HCT116 (cell line): ENCODE data around the gene PSMB5.

Experiments used
- CBX3 ChIP-seq: IDR thresholded peaks from 2 replicates; pipeline ENCODE4 v1.6.1; 2012; ENCODE audit warnings: low read depth
- CTCF ChIP-seq, 3 experiments: fragments of 200-600 bp in 1 of 3; sonication (generic) in 1 of 3; IDR thresholded peaks in 2 of 3; conservative IDR thresholded peaks in 1 of 3; 2 replicates each; pipeline ENCODE4 v1.5.1; 2012 to 2017; ENCODE audit warnings: low read depth in 2 of 3, low read length in 2 of 3, antibody characterized with exemption in 1 of 3, borderline replicate concordance in 1 of 3, control low read depth in 1 of 3, mild to moderate bottlenecking in 1 of 3, mixed read lengths in 1 of 3, mixed run types in 1 of 3, moderate library complexity in 1 of 3; ENCODE audit not compliant: insufficient read depth in 1 of 3
- EGR1 ChIP-seq: IDR thresholded peaks from 2 replicates; pipeline ENCODE4 v1.6.1; 2012; ENCODE audit warnings: low read depth
- EZH2 ChIP-seq: fragments of 200-600 bp; sonication (generic); IDR thresholded peaks from 2 replicates; pipeline ENCODE4 v1.6.1; 2017; ENCODE audit warnings: antibody characterized with exemption, mixed run types
- JUND ChIP-seq: IDR thresholded peaks from 2 replicates; pipeline ENCODE4 v1.6.1; 2012
- MAX ChIP-seq: IDR thresholded peaks from 2 replicates; pipeline ENCODE4 v1.6.1; 2012
- POLR2A ChIP-seq: IDR thresholded peaks from 2 replicates; pipeline ENCODE4 v1.7.0; 2011; ENCODE audit warnings: borderline replicate concordance; ENCODE audit not compliant: insufficient read depth, insufficient read length; ENCODE audit errors: extremely low read depth
- POLR2AphosphoS5 ChIP-seq: IDR thresholded peaks from 2 replicates; pipeline ENCODE4 v1.6.1; 2011; ENCODE audit warnings: mild to moderate bottlenecking, low read depth, low read length, moderate library complexity
- RAD21 ChIP-seq: IDR thresholded peaks from 2 replicates; pipeline ENCODE4 v1.6.1; 2012; ENCODE audit warnings: low read depth, mild to moderate bottlenecking
- REST ChIP-seq: IDR thresholded peaks from 2 replicates; pipeline ENCODE4 v1.6.1; 2012; ENCODE audit warnings: low read depth
- SP1 ChIP-seq: IDR thresholded peaks from 2 replicates; pipeline ENCODE4 v1.6.1; 2012; ENCODE audit warnings: low read depth
- TCF7L2 ChIP-seq: IDR thresholded peaks from 2 replicates; pipeline ENCODE4 v1.7.0; 2011; ENCODE audit warnings: borderline replicate concordance, inconsistent platforms; ENCODE audit not compliant: insufficient read depth, insufficient read length; ENCODE audit errors: extremely low read depth
- YY1 ChIP-seq: IDR thresholded peaks from 2 replicates; pipeline ENCODE4 v1.6.1; 2011; ENCODE audit warnings: low read length, low read depth, moderate library complexity, mild to moderate bottlenecking; ENCODE audit not compliant: insufficient replicate concordance; ENCODE audit errors: extremely low read depth
- ZFX ChIP-seq: fragments of 450-650 bp; IDR thresholded peaks from 2 replicates; pipeline ENCODE4 v1.6.1; 2017

GRCh38 chr14:23066855-23067744, 32.4 kb upstream of the PSMB5 start:
- TF ChIP-seq CTCF (IDR thresholded peaks at IDR 0.05 in 2 of 3, conservative IDR thresholded peaks at IDR 0.05 in 1 of 3; ENCODE audit: borderline replicate concordance in 1 of 3, insufficient read depth in 1 of 3, low read depth in 2 of 3, low read length in 2 of 3), result no peak
- TF ChIP-seq MAX, result no peak
- TF ChIP-seq EZH2, result no peak
- no peak for TF ChIP-seq RAD21
- TF ChIP-seq TCF7L2, result no peak
- TF ChIP-seq POLR2AphosphoS5, result no peak
- TF ChIP-seq CBX3, result no peak
- TF ChIP-seq YY1, result no peak
- TF ChIP-seq SP1, result no peak
- TF ChIP-seq JUND, result no peak
- TF ChIP-seq EGR1, result no peak
- no peak for TF ChIP-seq POLR2A
- no peak for TF ChIP-seq ZFX
- no peak for TF ChIP-seq REST
